Activated naive CD8-positive, alpha-beta T cell treated with anti-CD3 and anti-CD28 coated beads, Interleukin-2, amount 10 ng/mL, durations not matched to agents 7 days and 5 days (primary cell): ENCODE data around the gene DUS1L. TPM values are rescaled to one million over a fixed set of nuclear protein-coding genes. Genes with fewer than 3 reads are reported as not detected.

Experiments used
- ATAC-seq: fragments of 150-1000 bp; cut with Tn5 transposase; one replicate; pipeline ENCODE4 v1.10.0; 2021; ENCODE audit warnings: low read depth, moderate library complexity
- POLR2A ChIA-PET: fragments of 350-600 bp; sonication (Branson Sonifier 250); formaldehyde crosslinking; loops from one replicate; lab custom pipeline; 2021; ENCODE audit warnings: antibody characterized with exemption; lab: Charles Lee
- DNase-seq: peaks from one replicate; pipeline ENCODE4 v3.0.0; 2021
- H3K27ac Mint-ChIP-seq: one replicate; pipeline ENCODE4 v1.8.0; 2022; ENCODE audit warnings: mild to moderate bottlenecking, mixed read lengths
- H3K27me3 Mint-ChIP-seq: one replicate; pipeline ENCODE4 v1.8.0; 2022; ENCODE audit warnings: mild to moderate bottlenecking, moderate library complexity, mixed read lengths
- H3K36me3 Mint-ChIP-seq: one replicate; pipeline ENCODE4 v1.8.0; 2021; ENCODE audit warnings: mild to moderate bottlenecking, mixed read lengths
- H3K4me1 Mint-ChIP-seq: one replicate; pipeline ENCODE4 v1.8.0; 2021; ENCODE audit warnings: mixed read lengths
- H3K4me3 Mint-ChIP-seq: one replicate; pipeline ENCODE4 v1.8.0; 2022; ENCODE audit warnings: mild to moderate bottlenecking, moderate library complexity, mixed read lengths
- H3K9me3 Mint-ChIP-seq: one replicate; pipeline ENCODE4 v1.8.0; 2021; ENCODE audit warnings: mixed read lengths
- total RNA-seq, 2 experiments: library from RNA; stranded (reverse); gene quantifications; one replicate each; pipeline ENCODE4 v1.2.3, GENCODE V29; 2021

The DUS1L gene
- total RNA-seq, 2 experiments from 2014 or later: 126 to 130 TPM

DNA sequence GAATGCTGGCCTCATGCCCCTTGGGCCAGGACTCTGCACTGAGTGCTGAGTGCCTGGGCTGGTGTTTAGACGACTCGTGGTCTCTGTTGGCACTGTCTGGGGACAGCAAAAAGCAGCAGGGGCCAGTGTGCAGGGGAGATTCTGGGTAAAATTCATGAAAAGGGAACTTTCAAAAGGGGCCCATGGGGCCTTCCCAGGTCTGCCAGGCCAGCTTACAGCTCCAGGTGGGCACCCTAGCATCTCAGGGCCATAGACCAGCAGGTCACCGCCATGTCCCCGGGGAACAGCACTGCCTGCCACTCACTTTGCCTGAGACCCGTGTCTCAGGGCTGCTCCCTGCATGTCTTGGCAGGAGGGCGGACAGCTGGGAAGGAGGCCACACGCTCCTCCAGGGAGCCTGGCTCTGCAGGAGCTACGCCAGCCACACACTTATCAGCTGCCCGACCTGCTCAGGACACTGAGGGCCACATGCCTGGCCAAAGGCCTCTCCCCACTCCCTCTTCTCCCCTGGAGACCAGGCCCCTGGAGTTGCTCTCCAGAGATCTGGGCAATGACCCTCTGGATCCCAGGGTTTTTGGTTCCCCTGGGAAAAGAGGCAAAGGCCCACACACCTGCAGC, 41.2 kb upstream of the DUS1L start:
- Mint-ChIP-seq H3K4me1 (peaks cover 17% of the 10 kb centered on the region), H3K4me3 (peak overlapping the region; percentile 89), H3K36me3 (peaks cover 3% of the 10 kb centered on the region), H3K27me3 (no peaks in the 10 kb centered on the region), H3K27ac (peak overlapping the region; percentile 94), H3K9me3 (no peaks in the 10 kb centered on the region)
- POLR2A ChIA-PET: interaction anchor here (1.0 to 3.4 kb wide), 13 partner anchors 8 to 235 kb away, joined by 3 to 29 read pairs (median 6); partner anchors contain the start of genes CENPX, DUS1L, FASN and GPS1
- ATAC-seq (no peak), DNase-seq (no peak)

DNA sequence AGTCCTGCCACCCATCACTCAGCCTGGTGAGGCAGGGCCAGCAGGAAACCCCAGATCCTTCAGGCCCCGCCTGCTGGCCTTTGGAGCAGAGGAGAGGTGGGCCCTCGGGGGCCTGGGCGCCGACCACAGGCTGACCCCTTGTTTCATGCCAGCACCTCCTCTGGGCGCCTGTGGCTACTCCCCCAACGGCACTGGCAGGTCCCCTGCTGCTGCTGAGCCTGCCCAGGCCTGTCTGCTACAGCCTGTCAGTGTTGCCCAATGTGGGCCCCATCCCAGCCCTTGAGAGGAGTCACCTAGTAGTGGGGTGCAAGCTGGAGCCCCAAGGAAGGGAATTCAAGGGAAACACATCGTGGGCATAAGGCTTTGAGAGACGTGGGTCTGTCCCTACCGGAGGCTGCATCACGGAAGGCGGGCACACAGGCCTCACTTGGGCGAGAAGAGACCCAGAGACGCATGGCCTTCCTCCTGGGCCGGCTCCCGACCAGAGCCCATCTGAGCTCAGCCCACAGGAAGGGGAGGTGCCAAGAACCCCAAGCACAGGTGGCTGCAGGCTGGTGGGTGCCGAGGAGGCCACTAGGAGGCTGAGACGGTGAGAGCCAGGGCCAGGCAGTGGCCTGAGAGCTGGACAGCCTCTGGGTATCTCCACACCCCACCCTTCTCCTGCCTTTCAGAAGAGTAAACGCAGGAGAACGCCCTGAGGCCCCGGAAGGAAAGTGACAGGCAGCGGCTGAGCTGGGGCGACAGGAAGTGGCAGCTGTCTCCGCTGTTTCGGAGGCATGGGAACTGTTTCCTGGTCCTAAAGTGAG, 40.5 kb upstream of the DUS1L start:
- H3K27me3 Mint-ChIP-seq: no peaks in the 10 kb centered on the region
- H3K9me3 Mint-ChIP-seq: no peaks in the 10 kb centered on the region
- H3K4me1 Mint-ChIP-seq: peaks cover 17% of the 10 kb centered on the region
- DNase-seq (peak; percentile 75), ATAC-seq (peak; percentile 87)
- peak overlapping the region; percentile 89 for H3K4me3 Mint-ChIP-seq
- peak overlapping the region; percentile 94 for H3K27ac Mint-ChIP-seq
- H3K36me3 Mint-ChIP-seq: peaks cover 3% of the 10 kb centered on the region
- POLR2A ChIA-PET: interaction anchor here (0.5 to 3.4 kb wide), 14 partner anchors 8 to 234 kb away, joined by 3 to 29 read pairs (median 5); partner anchors contain the start of genes CENPX, DUS1L, FASN and GPS1

DNA sequence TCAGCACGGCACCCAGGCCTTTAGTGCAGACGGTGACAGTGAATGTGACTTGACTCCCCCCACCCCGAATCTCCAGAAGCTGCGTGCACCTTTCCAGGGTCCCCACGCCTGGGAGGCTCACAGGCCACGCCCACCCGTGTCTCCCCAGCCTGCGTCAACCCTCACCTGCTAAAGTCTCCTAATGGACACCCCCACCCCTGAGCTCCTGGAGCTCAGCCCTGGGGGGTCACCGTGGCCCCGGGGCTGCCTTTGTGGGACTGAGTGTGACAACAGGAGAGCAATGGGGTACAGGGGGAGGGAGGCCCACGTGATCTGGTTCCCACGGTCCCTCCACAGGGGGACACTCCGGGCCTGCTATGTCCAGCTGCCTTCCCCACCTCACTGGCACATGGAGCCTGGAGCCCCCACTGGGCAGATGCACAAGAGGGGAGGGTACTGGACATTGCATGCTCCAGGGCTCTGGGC, 39.8 kb upstream of the DUS1L start:
- Mint-ChIP-seq H3K27ac (peak overlapping the region; percentile 94), H3K4me3 (peak overlapping the region; percentile 89), H3K36me3 (peaks cover 3% of the 10 kb centered on the region), H3K9me3 (no peaks in the 10 kb centered on the region), H3K4me1 (peaks cover 16% of the 10 kb centered on the region), H3K27me3 (no peaks in the 10 kb centered on the region)
- POLR2A ChIA-PET: interaction anchor here (1.0 to 3.4 kb wide), 10 partner anchors 7 to 233 kb away, joined by 3 to 29 read pairs (median 6); partner anchors contain the start of genes CENPX, DUS1L, FASN and LRRC45
- ATAC-seq (no peak), DNase-seq (no peak)

DNA sequence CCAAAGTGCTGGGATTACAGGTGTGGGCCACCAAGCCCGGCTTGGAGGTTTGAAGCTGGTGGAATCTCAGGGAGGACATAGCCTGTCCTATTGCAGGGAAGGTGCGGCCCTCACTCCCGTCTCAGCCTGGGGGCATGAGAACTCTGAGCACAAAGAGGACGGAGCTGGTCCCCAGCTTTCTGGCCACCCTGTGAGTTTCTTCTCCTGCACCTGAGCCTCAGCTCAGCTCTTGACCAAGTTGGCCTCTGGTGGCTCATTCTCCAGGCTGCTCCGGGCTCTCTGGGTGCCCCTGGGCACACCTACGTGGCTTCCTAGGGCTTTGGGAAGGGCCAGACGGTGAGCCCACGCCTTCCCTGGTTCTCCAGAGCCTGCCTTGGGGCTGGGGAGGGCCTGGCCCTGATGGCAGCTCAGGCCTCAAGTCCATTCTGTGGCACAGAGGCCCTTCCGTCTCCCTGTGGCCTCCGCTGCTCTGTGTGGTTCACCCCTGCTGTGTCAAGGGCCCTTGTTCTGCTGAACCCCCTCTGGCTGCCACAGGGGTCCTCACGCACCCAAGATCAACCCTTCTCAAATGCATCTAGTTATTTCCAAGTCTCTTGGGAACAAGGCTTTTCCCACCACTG, 39.3 kb upstream of the DUS1L start:
- Mint-ChIP-seq H3K36me3 (peaks cover 3% of the 10 kb centered on the region), H3K4me1 (peaks cover 14% of the 10 kb centered on the region), H3K9me3 (no peaks in the 10 kb centered on the region), H3K27ac (peak overlapping the region; percentile 94), H3K4me3 (peak overlapping the region; percentile 89), H3K27me3 (no peaks in the 10 kb centered on the region)
- DNase-seq (no peak), ATAC-seq (no peak)
- POLR2A ChIA-PET: interaction anchor here (3.4 kb wide), 1 partner anchor 17 kb away, joined by 29 read pairs; no protein-coding TSS in a partner anchor

DNA sequence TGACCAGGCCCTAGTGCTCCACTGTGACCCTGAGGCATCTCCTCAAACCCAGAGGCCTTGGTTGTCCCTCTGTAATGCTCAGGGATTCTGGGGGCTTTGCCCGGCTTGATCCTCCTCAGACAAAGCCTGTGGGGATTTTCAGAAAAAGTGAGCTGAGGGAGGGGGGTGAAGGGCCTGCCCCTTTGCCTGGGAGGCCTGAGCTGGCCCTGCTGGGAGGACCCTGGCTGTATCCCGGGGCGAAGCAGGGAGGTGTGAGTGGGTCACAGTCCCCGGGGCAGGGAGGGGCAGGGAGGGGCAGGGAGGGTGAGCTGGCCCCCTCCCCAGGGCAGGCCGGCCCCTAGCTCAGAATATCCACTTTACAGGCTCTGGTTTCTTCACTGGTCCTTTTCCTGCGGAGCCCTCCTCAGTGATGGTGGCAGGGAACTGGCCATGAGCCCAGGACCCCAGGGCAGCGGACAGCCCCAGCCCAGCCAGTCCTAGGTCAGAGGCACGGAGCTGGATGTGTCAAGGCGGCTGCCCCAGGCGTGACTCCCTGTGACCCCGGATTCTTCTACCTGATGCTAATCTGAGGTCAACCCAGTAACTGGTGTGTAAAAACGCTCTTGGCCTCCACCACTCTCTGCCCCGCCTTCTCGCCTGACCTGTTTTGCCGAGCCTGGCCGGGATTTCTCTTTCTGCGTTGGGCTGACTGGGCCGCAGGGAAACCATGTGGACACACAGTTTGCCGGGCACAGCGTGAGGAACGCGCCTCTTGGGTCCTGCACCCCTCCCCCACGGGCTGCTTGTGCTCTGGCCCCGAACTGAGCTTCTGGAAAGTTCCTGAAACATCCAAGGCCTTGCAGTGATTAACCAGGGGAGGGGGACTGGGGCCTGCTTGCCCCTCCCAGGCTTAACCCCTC, 38.2 kb upstream of the DUS1L start:
- H3K27ac Mint-ChIP-seq: no peak overlapping the region
- no peaks in the 10 kb centered on the region for H3K27me3 Mint-ChIP-seq

DNA sequence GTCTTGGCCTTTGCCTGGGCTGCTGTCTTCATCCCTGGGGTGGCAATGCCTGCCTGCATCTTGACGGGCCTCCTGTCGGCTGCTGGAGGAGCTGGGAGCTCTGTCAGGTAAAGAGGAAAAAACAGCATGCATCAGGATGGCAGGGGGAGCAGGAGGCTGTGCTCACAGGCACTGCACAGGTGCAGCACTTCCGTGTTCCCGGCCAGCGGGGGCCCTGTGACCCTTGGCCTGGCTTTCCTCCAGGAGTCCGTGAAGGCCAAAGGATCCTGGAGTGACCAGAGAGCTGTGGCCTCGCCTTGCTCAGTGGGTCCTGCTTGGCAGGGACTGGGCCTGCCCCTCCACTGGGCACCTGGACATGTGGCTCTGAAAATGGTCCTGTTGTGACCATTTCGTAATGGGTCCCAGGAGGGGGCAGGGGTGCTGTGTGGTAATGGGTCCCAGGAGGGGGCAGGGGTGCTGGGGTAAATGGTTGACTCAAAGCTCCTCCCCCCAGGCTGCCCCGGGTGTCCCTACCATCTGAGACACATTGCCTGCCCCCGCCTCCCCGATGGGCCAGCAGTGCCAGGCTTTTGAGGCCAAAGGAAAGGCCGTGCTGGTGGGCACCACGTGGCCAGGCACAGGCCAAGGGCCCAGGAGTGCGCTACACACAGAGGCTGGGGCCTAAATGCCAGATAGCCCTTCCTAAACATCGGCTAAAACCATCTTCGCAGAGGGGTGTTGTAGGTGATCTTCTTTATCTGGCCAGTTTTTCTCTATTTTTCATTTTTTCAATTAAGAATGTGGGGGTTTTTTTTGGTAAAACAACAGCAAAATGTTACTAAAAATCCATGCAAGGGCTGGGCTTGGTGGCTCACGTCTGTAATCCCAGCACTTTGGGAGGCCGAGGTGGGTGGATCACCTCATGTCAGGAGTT, 36.4 kb upstream of the DUS1L start:
- no peak for ATAC-seq
- no peaks in the 10 kb centered on the region for H3K27me3 Mint-ChIP-seq
- H3K9me3 Mint-ChIP-seq: no peaks in the 10 kb centered on the region
- POLR2A ChIA-PET: no interaction called here
- H3K27ac Mint-ChIP-seq: no peak overlapping the region
- H3K4me3 Mint-ChIP-seq: no peak overlapping the region
- peaks cover 16% of the 10 kb centered on the region for H3K4me1 Mint-ChIP-seq
- DNase-seq: no peak
- H3K36me3 Mint-ChIP-seq: no peaks in the 10 kb centered on the region

More for the DNA sequence above, 38.2 kb upstream of the DUS1L start:
- peaks cover 3% of the 10 kb centered on the region for H3K36me3 Mint-ChIP-seq
- H3K4me1 Mint-ChIP-seq: peaks cover 16% of the 10 kb centered on the region
- DNase-seq (no peak), ATAC-seq (no peak)
- POLR2A ChIA-PET: no interaction called here
- H3K9me3 Mint-ChIP-seq: no peaks in the 10 kb centered on the region
- H3K4me3 Mint-ChIP-seq: no peak overlapping the region

DNA sequence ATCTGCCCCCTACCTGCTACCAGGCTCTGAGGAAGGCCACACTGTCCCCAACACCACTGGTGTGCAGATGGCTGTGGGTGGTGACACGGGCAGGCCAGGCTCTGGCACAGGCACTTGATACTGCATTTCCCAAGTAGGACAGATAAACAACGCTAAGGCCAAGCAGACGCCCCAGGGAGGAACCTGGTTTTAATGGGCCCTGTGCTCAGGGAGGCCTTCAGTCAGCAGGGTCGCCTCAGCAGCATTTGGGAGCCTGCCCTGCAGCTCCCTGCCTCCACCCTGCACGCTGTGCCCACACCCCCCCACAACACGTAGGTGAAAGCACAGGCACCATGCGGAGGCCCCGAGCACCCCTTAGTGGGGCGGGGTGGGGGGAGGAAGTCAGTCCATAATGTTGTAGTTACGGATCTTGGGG, 35.7 kb upstream of the DUS1L start:
- DNase-seq: no peak
- H3K27me3 Mint-ChIP-seq: no peaks in the 10 kb centered on the region
- no peak for ATAC-seq
- H3K4me1 Mint-ChIP-seq: peaks cover 13% of the 10 kb centered on the region
- no peaks in the 10 kb centered on the region for H3K36me3 Mint-ChIP-seq
- H3K4me3 Mint-ChIP-seq: no peak overlapping the region
- H3K9me3 Mint-ChIP-seq: no peaks in the 10 kb centered on the region
- H3K27ac Mint-ChIP-seq: no peak overlapping the region
- POLR2A ChIA-PET: no interaction called here

DNA sequence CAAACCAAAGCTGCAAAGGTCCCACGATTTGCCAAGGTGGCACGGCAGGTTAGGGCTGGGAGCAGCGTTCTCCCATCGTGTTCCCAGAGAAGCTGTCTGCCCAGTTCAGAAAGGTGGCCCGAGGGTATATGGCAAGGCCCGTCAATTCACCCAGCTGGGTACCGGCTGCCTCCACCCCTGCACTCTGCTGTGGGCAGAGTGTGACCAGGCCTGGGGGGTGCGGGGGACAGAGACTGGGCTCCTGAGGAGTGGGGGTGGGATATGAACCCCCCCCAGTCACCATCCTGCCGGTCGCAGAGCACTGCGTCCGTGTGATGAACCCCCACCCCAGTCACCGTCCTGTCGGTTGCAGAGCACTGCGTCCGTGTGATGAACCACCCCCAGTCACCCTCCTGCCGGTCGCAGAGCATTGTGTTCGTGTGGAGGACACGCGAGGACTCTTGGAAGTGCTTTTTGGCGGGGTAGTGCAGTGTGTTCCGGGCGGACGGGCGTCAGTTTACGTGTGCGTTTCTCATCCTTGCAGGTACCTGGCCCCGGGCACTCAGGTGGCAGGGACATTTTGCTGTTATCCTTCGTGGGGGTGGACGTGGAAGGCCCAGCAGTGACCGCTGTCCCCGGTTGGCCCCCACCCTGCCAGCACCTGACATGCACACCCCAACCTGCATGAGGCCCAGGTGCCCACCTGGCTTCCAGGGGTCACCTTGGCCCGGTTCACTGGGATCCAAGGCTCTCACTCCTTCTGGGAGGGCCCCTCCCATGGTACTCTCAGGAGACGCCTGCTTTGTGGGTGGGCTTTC, 35.1 kb upstream of the DUS1L start:
- ATAC-seq: no peak
- Mint-ChIP-seq H3K36me3 (no peaks in the 10 kb centered on the region), H3K27ac (no peak overlapping the region), H3K9me3 (no peaks in the 10 kb centered on the region), H3K4me1 (peaks cover 11% of the 10 kb centered on the region), H3K4me3 (no peak overlapping the region), H3K27me3 (no peaks in the 10 kb centered on the region)
- POLR2A ChIA-PET: interaction anchor here (1.0 kb wide), 1 partner anchor 107 kb away, joined by 3 read pairs; no protein-coding TSS in a partner anchor
- DNase-seq: no peak

DNA sequence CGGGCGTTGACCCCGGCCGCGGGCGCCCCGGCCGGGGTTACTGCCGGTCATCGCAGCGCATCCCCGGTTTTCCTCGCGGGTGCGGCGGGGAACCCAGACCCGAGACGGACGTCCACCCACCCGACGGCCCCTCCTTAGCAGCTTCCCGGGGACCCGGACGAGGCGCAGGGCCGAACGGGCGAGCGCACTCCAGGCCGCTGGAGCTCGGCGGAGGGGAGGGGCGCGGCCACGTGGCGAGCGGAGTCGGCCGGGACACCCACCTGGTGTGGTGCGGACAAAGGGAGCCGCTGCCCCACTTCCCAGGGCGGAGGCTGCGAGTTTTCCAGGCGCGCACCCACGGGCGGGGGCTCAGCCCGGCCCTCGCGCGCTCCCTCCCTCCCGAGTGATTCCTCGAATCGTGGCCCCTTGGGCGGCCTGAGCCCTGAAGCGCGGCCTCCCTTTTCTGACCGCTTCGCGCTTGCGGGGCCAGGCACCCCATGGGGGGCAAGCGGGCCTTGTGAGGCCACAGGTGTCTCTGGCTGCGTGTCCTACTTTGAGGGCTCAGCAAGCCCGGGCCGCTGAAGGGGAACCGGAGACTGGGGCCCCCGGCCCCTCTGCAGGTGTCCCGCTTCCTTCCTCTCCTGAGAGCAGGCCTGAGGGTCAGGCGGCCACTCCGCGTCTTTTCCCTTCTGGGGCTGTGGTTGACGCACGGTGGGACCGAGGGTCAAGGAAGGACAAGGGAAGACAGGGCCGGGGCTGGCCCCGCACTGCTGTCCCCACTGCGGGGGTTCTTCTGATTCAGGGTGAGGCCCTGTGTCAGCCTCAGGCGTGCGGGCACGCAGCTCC, 33.5 kb upstream of the DUS1L start:
- Mint-ChIP-seq H3K27ac (peak overlapping the region; percentile 84), H3K27me3 (no peaks in the 10 kb centered on the region), H3K36me3 (no peaks in the 10 kb centered on the region), H3K9me3 (no peaks in the 10 kb centered on the region), H3K4me3 (peak overlapping the region; percentile 87), H3K4me1 (peaks cover 5% of the 10 kb centered on the region)
- POLR2A ChIA-PET: interaction anchor here (0.6 to 1.9 kb wide), 14 partner anchors 19 to 586 kb away, joined by 3 to 12 read pairs (median 4); partner anchors contain the start of genes CENPX, DCXR, DUS1L and GPS1
- ATAC-seq (peak; percentile 3), DNase-seq (no peak)

DNA sequence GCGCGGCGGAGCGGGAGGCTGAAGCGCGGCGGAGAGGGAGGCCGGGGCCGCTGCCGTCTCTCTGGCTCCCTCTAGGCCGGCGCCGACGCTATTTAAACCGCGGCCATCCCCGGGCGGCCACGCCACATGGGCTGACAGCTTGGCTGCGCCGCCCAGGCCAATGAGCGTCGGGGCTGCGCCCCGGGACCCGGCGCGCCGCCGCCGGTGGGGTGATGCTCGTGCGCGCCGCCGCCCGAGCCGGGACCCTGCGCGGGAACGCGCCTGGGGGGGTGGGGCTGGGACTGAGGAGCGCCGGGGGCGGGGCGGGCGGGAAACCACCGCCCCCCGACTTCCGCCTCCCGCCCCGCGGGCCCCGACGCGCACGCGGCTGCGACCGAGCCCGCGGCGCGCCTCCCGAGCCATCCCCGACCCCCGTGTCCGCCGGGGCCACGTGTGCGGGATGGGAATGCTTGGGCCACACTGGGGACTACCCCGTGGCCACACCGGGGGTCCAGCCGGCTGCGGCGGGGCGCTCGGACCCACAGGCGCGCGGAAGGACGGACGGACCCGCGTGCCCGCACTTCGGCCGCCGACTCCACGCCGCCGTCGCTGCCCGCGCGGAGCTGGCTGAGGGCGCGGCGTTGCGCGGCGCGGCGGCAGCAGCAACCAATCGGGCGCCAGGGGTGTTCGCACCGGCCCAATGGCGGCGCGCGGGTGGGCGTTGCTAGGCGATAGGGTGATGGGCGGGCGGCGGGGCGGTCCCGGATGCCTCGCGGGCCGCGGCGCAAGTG, 32.8 kb upstream of the DUS1L start, which contains the start of gene FASN:
FASN (minus strand) TSS at position 68 of the 770 bp plus-strand sequence. CDS start 1,791 bp downstream, outside the sequence.
- Mint-ChIP-seq H3K4me3 (peak within 1 kb of the TSS; percentile 77), H3K9me3 (no peaks in the 10 kb centered on the region), H3K27me3 (no peaks in the 10 kb centered on the region), H3K4me1 (peaks cover 5% of the 10 kb centered on the region), H3K36me3 (no peaks in the 10 kb centered on the region), H3K27ac (peak within 1 kb of the TSS; percentile 69)
- POLR2A ChIA-PET: interaction anchor here (0.6 to 1.9 kb wide), 17 partner anchors 8 to 585 kb away, joined by 3 to 16 read pairs (median 4); partner anchors contain the start of genes ARL16, CENPX, DCXR and DUS1L
- DNase-seq (peak; percentile 95), ATAC-seq (peak; percentile 80)
